Trophoblast cell (in vitro differentiated cells and primary cell): ENCODE measurements around the gene WNK2.

Experiments
- DNase-seq, 2 donors: peaks; one replicate each; pipeline ENCODE4 v3.0.0-alpha.2; 2016
- H2AFZ ChIP-seq: 2 replicates; pipeline ENCODE4 v1.6.1; 2013; ENCODE audit warnings: low read length, moderate library complexity, mild to moderate bottlenecking; ENCODE audit not compliant: insufficient read depth, poor library complexity
- H2AK5ac ChIP-seq: 2 replicates; pipeline ENCODE4 v1.6.1; 2013; ENCODE audit warnings: mild to moderate bottlenecking, low read length
- H2BK120ac ChIP-seq: 2 replicates; pipeline ENCODE4 v1.6.1; 2013; ENCODE audit warnings: low read length, mild to moderate bottlenecking, moderate library complexity; ENCODE audit not compliant: insufficient read depth, poor library complexity
- H2BK12ac ChIP-seq: 2 replicates; pipeline ENCODE4 v1.6.1; 2013; ENCODE audit warnings: mild to moderate bottlenecking, low read length, moderate library complexity
- H2BK5ac ChIP-seq: 2 replicates; pipeline ENCODE4 v1.6.1; 2013; ENCODE audit warnings: low read length, low read depth, moderate library complexity, mild to moderate bottlenecking; ENCODE audit not compliant: poor library complexity
- H3K14ac ChIP-seq: 2 replicates; pipeline ENCODE4 v1.6.1; 2013; ENCODE audit warnings: mild to moderate bottlenecking, low read length
- H3K18ac ChIP-seq: 2 replicates; pipeline ENCODE4 v1.6.1; 2013; ENCODE audit warnings: mild to moderate bottlenecking, low read length
- H3K23ac ChIP-seq: 2 replicates; pipeline ENCODE4 v1.6.1; 2013; ENCODE audit warnings: low read length
- H3K27ac ChIP-seq: 2 replicates; pipeline ENCODE4 v1.5.1; 2013; ENCODE audit warnings: low read depth, mild to moderate bottlenecking, inconsistent platforms, low read length, moderate library complexity
- H3K27me3 ChIP-seq: 2 replicates; pipeline ENCODE4 v1.6.1; 2013; ENCODE audit warnings: inconsistent platforms, mild to moderate bottlenecking, low read length, moderate library complexity; ENCODE audit not compliant: insufficient read depth
- H3K36me3 ChIP-seq, 2 experiments: 1 replicate in 1 of 2; 2 replicates in 1 of 2; pipeline ENCODE4 v1.6.1; 2013; ENCODE audit warnings: low read length in 2 of 2, mild to moderate bottlenecking in 2 of 2, moderate library complexity in 1 of 2; ENCODE audit not compliant: insufficient read depth in 2 of 2, control insufficient read depth in 1 of 2
- H3K4ac ChIP-seq: 2 replicates; pipeline ENCODE4 v1.6.1; 2013; ENCODE audit warnings: low read depth, mild to moderate bottlenecking, low read length, moderate library complexity
- H3K4me1 ChIP-seq, 2 experiments: 1 replicate in 1 of 2; 2 replicates in 1 of 2; pipeline ENCODE4 v1.6.1; 2013; ENCODE audit warnings: low read length in 2 of 2, mild to moderate bottlenecking in 2 of 2, moderate library complexity in 1 of 2; ENCODE audit not compliant: insufficient read depth in 2 of 2, control insufficient read depth in 1 of 2
- H3K4me2 ChIP-seq: 2 replicates; pipeline ENCODE4 v1.6.1; 2013; ENCODE audit warnings: inconsistent platforms, mild to moderate bottlenecking, low read length, moderate library complexity
- H3K4me3 ChIP-seq: 2 replicates; pipeline ENCODE4 v1.5.1; 2013; ENCODE audit warnings: mild to moderate bottlenecking, low read depth, low read length, inconsistent platforms
- H3K79me1 ChIP-seq: one replicate; pipeline ENCODE4 v1.6.1; 2013; ENCODE audit warnings: low read length
- H3K79me2 ChIP-seq: 2 replicates; pipeline ENCODE4 v1.6.1; 2013; ENCODE audit warnings: low read length, mild to moderate bottlenecking; ENCODE audit not compliant: control insufficient read depth, insufficient read depth, poor library complexity
- H3K9ac ChIP-seq: 2 replicates; pipeline ENCODE4 v1.6.1; 2013; ENCODE audit warnings: mild to moderate bottlenecking, low read length
- H3K9me3 ChIP-seq: 2 replicates; pipeline ENCODE4 v1.6.1; 2013; ENCODE audit warnings: low read depth, mild to moderate bottlenecking, control low read depth, inconsistent platforms, low read length; ENCODE audit not compliant: insufficient read depth
- H4K12ac ChIP-seq: 2 replicates; pipeline ENCODE4 v1.6.1; 2013; ENCODE audit warnings: low read depth, mild to moderate bottlenecking, low read length, moderate library complexity
- H4K8ac ChIP-seq: 2 replicates; pipeline ENCODE4 v1.6.1; 2013; ENCODE audit warnings: low read depth, mild to moderate bottlenecking, low read length, moderate library complexity
- H4K91ac ChIP-seq: one replicate; pipeline ENCODE4 v1.6.1; 2013; ENCODE audit warnings: low read depth, mild to moderate bottlenecking, low read length, moderate library complexity
- WGBS: extraction: QIAGEN DNeasy Blood & Tissue Kit; methylation state at CpG from one replicate; pipeline ENCODE4 v1.1.7; 2013; ENCODE audit warnings: missing lambda C conversion rate; ENCODE audit not compliant: insufficient read length, insufficient coverage; ENCODE audit errors: extremely low coverage; 5-methylcytosine and 5-hydroxymethylcytosine counted together

Gene WNK2

DNA sequence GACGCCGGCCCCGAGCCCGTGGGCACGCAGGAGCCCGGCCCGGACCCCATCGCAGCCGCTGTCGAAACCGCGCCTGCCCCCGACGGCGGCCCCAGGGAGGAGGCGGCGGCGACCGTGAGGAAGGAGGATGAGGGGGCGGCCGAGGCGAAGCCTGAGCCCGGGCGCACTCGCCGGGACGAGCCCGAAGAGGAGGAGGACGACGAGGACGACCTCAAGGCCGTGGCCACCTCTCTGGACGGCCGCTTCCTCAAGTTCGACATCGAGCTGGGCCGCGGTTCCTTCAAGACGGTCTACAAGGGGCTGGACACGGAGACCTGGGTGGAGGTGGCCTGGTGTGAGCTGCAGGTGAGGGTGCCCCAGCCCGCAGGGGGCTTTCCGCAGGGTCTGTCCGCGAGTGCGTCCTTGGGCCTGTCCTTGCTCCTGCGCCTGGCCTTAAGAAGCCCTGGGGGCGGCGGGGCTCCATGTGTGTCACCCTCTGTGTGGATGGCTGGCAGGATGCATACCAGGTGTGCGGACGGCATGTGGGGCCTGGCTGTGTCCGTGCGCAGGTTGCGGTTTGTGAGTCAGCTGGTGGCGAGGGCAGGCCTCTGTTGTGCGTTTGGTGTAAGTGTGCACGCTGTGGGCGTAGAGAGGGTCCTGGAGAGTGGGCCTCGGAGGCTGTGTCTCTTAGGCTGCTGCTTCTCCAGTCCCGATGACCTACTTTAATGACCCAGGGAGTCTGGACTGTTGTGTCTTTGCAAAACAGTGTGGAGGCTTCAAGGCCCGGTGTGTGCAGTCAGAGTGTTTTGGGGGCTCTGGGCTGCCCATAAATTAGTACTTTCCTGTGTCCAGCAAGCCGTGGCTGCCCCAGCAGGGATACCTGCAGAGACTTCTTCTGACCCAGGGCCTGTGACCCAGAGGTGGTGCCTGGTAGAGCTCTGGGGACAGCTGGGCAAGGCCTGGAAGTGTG lies 1.6 kb downstream of the WNK2 start:
- WGBS, result no CpG with 5 or more reads among the region's 61 CpGs
- Histone ChIP-seq H3K36me3 (peaks cover 0 to 3% of the 10 kb centered on the region in 2 experiments), H4K91ac (no peak overlapping the region), H4K8ac (no peak overlapping the region), H2AK5ac (no peak overlapping the region), H3K79me2 (no peaks in the 10 kb centered on the region), H2BK120ac (no peak overlapping the region), H2BK5ac (no peak overlapping the region), H3K4me2 (peak overlapping the region; percentile 87), H3K18ac (no peak overlapping the region), H3K23ac (no peak overlapping the region), H3K9me3 (peaks cover 7% of the 10 kb centered on the region), H3K4ac (no peak overlapping the region), H3K27ac (no peak overlapping the region), H3K4me3 (peak overlapping the region; percentile 47), H3K79me1 (peaks cover 4% of the 10 kb centered on the region), H3K27me3 (peaks cover 32% of the 10 kb centered on the region), H3K14ac (no peak overlapping the region), H3K4me1 (peaks cover 8 to 11% of the 10 kb centered on the region in 2 experiments), H2BK12ac (no peak overlapping the region), H4K12ac (no peak overlapping the region), H3K9ac (no peak overlapping the region), H2AFZ (no peak overlapping the region)
- peak; percentile 72 to 80 for DNase-seq

DNA sequence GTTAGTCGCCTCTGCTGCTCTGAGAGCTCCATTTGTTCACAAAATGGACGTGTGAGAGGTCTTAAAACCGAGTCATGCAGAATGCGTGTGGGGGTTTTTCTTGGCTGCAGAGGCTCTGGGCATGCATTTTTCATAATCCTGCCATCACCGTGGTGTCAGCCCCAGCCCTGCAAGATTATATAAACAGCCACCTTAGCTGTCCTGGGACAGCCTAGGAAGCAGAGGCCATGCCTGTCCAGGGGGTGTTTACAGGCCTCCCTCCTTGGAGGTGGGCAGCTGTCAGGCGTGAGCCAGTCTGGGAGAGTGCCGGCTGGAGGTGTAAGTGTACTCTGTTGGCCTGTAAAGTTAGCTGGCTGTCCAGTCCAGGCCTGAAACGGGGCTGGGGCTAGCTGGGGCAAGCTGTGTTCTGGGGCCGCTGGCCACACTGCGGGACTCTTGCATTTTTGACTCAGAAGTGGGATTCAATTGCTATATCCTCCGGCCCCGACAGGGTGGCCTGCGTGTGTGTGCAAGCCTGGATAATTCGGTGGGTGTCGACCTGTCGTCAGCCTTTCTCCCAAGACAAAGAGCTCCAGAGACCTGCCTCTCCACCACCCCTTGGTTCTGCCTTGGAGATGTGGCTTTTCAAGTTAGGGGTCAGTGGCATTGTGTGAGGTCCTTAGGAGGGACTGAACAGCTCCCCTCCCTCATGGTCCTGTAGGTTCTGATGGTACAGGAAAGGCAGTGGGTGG lies 2.4 kb downstream of the WNK2 start:
- no peak overlapping the region for H2BK12ac ChIP-seq
- no peak overlapping the region for H3K4ac ChIP-seq
- H4K12ac ChIP-seq, result no peak overlapping the region
- H2BK5ac ChIP-seq, result no peak overlapping the region
- no peak overlapping the region for H3K9ac ChIP-seq
- H2AFZ ChIP-seq, result no peak overlapping the region
- no peak overlapping the region for H3K14ac ChIP-seq
- H4K8ac ChIP-seq, result no peak overlapping the region
- H3K18ac ChIP-seq, result no peak overlapping the region
- H3K27ac ChIP-seq, result no peak overlapping the region
- peak overlapping the region; percentile 28 for H3K4me3 ChIP-seq
- no peaks in the 10 kb centered on the region for H3K79me2 ChIP-seq
- H3K36me3 ChIP-seq, result peaks cover 0 to 3% of the 10 kb centered on the region in 2 experiments
- no peak overlapping the region for H2BK120ac ChIP-seq
- peaks cover 7% of the 10 kb centered on the region for H3K9me3 ChIP-seq
- no peak overlapping the region for H2AK5ac ChIP-seq
- WGBS, result no CpG with 5 or more reads among the region's 16 CpGs
- H3K27me3 ChIP-seq, result peaks cover 32% of the 10 kb centered on the region
- no peak overlapping the region for H3K23ac ChIP-seq
- peaks cover 3% of the 10 kb centered on the region for H3K79me1 ChIP-seq
- no peak overlapping the region for H4K91ac ChIP-seq
- peak in 1 of 2 donors; percentile 14 for DNase-seq
- peaks cover 8 to 11% of the 10 kb centered on the region in 2 experiments for H3K4me1 ChIP-seq
- H3K4me2 ChIP-seq, result no peak overlapping the region

DNA sequence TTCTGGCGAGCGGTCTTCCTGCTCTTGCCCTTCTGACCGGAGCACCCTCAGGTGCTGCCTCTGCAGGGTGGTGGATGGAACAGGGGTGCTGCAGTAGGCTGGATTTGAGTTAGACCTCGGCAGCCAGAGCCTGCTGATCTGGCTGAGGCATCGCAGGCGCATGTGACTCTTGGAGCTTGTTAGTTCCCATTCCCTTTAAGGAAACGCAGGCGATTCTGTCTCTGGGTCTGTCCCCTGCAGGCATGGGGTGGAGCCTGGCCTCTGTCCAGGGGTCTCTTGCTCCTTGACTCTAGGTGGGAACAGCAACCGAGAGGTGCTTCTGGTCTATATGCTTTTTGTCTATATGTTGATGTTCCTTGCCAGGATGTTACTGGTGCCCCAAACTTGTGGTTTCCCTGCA lies 3.1 kb downstream of the WNK2 start:
- Histone ChIP-seq H4K12ac (no peak overlapping the region), H3K14ac (no peak overlapping the region), H3K4me1 (peaks cover 8 to 11% of the 10 kb centered on the region in 2 experiments), H2BK5ac (no peak overlapping the region), H2BK12ac (no peak overlapping the region), H3K18ac (no peak overlapping the region), H3K9me3 (peaks cover 7% of the 10 kb centered on the region), H3K4me2 (no peak overlapping the region), H3K79me1 (peaks cover 3% of the 10 kb centered on the region), H2AFZ (no peak overlapping the region), H3K9ac (no peak overlapping the region), H3K27ac (no peak overlapping the region), H3K4ac (no peak overlapping the region), H3K36me3 (peaks cover 0 to 3% of the 10 kb centered on the region in 2 experiments), H2AK5ac (no peak overlapping the region), H3K23ac (no peak overlapping the region), H3K27me3 (peaks cover 32% of the 10 kb centered on the region), H4K8ac (no peak overlapping the region), H3K79me2 (no peaks in the 10 kb centered on the region), H3K4me3 (no peak overlapping the region), H2BK120ac (no peak overlapping the region), H4K91ac (no peak overlapping the region)
- WGBS, result no CpG with 5 or more reads among the region's 9 CpGs
- no peak for DNase-seq

DNA sequence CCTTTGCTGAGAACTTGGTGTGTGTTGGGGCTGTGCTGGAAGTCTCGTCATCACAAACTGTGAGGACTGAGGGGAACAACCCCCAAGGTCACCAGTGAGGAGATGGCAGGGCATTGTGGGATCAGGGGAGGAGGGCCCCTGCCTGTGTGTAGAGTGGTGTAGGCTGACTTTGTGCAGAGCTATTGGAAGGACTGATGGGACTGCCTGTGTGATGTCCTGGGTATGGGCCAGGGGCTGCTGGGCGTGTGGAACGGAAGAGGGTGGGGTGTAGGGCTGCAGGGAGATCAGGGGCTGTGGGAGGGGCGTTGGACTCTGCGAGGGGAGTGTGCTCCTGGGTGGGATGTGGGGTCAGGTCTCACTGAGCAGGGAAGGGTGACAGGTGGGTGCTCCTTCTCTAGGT lies 3.6 kb downstream of the WNK2 start:
- no peak overlapping the region for H4K91ac ChIP-seq
- peaks cover 0 to 3% of the 10 kb centered on the region in 2 experiments for H3K36me3 ChIP-seq
- peaks cover 7% of the 10 kb centered on the region for H3K9me3 ChIP-seq
- H3K4ac ChIP-seq, result no peak overlapping the region
- H3K4me3 ChIP-seq, result no peak overlapping the region
- no peak overlapping the region for H3K18ac ChIP-seq
- H3K4me1 ChIP-seq, result peaks cover 8 to 11% of the 10 kb centered on the region in 2 experiments
- no peak overlapping the region for H2AK5ac ChIP-seq
- no peaks in the 10 kb centered on the region for H3K79me2 ChIP-seq
- no peak for DNase-seq
- peaks cover 3% of the 10 kb centered on the region for H3K79me1 ChIP-seq
- no peak overlapping the region for H2BK12ac ChIP-seq
- no peak overlapping the region for H3K9ac ChIP-seq
- H2BK120ac ChIP-seq, result no peak overlapping the region
- H4K12ac ChIP-seq, result no peak overlapping the region
- no CpG with 5 or more reads among the region's 5 CpGs for WGBS
- no peak overlapping the region for H2BK5ac ChIP-seq
- H2AFZ ChIP-seq, result no peak overlapping the region
- H3K14ac ChIP-seq, result no peak overlapping the region
- no peak overlapping the region for H3K27ac ChIP-seq
- no peak overlapping the region for H4K8ac ChIP-seq
- no peak overlapping the region for H3K23ac ChIP-seq
- H3K27me3 ChIP-seq, result peaks cover 31% of the 10 kb centered on the region
- H3K4me2 ChIP-seq, result no peak overlapping the region
